ENCODE data around the gene F2RL1.

F2RL1 gene

GRCh38 chr5:76867038-76867437 lies 48.2 kb downstream of the F2RL1 start:
- Mint-ChIP-seq H3K4me1 (ENCODE audit: low read depth in 2 of 2) (no peaks in the 10 kb centered on the region), H3K4me3 (no peak overlapping the region), H3K27ac (no peak overlapping the region), H3K9me3 (no peaks in the 10 kb centered on the region), H3K27me3 (peaks cover 0 to 7% of the 10 kb centered on the region in 2 donors), H3K36me3 (ENCODE audit: insufficient read depth) (peaks cover 2% of the 10 kb centered on the region)
- DNase-seq: no peak
- no peak for ATAC-seq (replicated peaks)

- peaks cover 2% of the 10 kb centered on the region for H3K36me3 Mint-ChIP-seq (ENCODE audit: insufficient read depth)
- H3K4me1 Mint-ChIP-seq (ENCODE audit: low read depth in 2 of 2): no peaks in the 10 kb centered on the region
- ATAC-seq (replicated peaks) (peak; percentile 76), DNase-seq (peak; percentile 36 to 59 (median 42))
- H3K4me3 Mint-ChIP-seq: no peak overlapping the region
- H3K27ac Mint-ChIP-seq: no peak overlapping the region
- peaks cover 0 to 7% of the 10 kb centered on the region in 2 donors for H3K27me3 Mint-ChIP-seq
- no peaks in the 10 kb centered on the region for H3K9me3 Mint-ChIP-seq
Measured at GRCh38 chr5:76867827-76868693, 49.2 kb downstream of the F2RL1 start.

GRCh38 chr5:76870046-76870445 lies 51.2 kb downstream of the F2RL1 start:
- H3K9me3 Mint-ChIP-seq: no peaks in the 10 kb centered on the region
- no peak overlapping the region for H3K4me3 Mint-ChIP-seq
- no peaks in the 10 kb centered on the region for H3K4me1 Mint-ChIP-seq (ENCODE audit: low read depth in 2 of 2)
- peaks cover 2% of the 10 kb centered on the region for H3K36me3 Mint-ChIP-seq (ENCODE audit: insufficient read depth)
- no peak for ATAC-seq (replicated peaks)
- DNase-seq: no peak
- H3K27ac Mint-ChIP-seq: no peak overlapping the region
- H3K27me3 Mint-ChIP-seq: peaks cover 0 to 7% of the 10 kb centered on the region in 2 donors

- no peaks in the 10 kb centered on the region for H3K9me3 Mint-ChIP-seq
- H3K4me1 Mint-ChIP-seq (ENCODE audit: low read depth in 2 of 2): no peaks in the 10 kb centered on the region
- no peak overlapping the region for H3K4me3 Mint-ChIP-seq
- peaks cover 0 to 8% of the 10 kb centered on the region in 2 donors for H3K27me3 Mint-ChIP-seq
- no peaks in the 10 kb centered on the region for H3K36me3 Mint-ChIP-seq (ENCODE audit: insufficient read depth)
- DNase-seq (no peak), ATAC-seq (replicated peaks) (no peak)
- no peak overlapping the region for H3K27ac Mint-ChIP-seq
Measured at GRCh38 chr5:76874088-76874581, 55.3 kb downstream of the F2RL1 start.
